NCI-H187 (cell line): Measurements from ENCODE around the gene IGFBP6.

Experiments used
- DNase-seq, 2 experiments: peaks; one replicate each; lab custom pipeline; 2025; lab: John Stamatoyannopoulos, UW

IGFBP6 gene

DNA sequence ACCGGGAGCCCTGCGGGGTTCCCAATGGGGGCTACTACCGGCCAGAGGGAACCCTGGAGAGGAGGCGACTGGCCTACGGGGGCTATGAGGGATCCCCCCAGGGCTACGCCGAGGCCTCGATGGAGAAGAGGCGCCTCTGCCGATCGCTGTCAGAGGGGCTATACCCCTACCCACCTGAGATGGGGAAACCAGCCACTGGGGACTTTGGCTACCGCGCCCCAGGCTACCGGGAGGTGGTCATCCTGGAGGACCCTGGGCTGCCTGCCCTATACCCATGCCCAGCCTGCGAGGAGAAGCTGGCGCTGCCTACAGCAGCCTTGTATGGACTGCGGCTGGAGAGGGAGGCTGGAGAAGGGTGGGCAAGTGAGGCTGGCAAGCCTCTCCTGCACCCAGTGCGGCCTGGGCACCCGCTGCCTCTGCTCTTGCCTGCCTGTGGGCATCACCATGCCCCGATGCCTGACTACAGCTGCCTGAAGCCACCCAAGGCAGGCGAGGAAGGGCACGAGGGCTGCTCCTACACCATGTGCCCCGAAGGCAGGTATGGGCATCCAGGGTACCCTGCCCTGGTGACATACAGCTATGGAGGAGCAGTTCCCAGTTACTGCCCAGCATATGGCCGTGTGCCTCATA lies 37.9 kb upstream of the IGFBP6 start:
- DNase-seq: no peak

DNA sequence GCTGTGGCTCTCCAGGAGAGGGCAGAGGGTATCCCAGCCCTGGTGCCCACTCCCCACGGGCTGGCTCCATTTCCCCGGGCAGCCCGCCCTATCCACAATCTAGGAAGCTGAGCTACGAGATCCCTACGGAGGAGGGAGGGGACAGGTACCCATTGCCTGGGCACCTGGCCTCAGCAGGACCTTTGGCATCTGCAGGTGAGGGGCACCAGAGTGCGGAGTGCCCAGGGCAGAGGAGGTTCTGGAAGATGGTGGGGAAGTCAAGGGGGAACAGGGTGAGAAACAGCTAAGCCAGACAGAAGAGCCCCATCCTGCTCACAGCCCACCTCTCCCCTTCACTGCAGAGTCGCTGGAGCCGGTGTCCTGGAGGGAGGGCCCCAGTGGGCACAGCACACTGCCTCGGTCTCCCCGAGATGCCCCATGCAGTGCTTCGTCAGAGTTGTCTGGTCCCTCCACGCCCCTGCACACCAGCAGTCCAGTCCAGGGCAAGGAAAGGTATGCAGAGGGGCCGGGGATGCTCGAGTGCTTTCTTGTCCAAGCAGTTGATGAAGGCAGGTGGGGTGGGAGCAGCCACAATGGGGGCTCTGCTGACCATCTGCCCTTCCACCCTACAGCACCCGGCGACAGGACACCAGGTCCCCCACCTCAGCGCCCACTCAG lies 37.3 kb upstream of the IGFBP6 start:
- DNase-seq: no peak

- DNase-seq: no peak
These were observed 36.7 kb upstream of the IGFBP6 start for GRCh38 chr12:53060721-53061276.

- DNase-seq: peak in 1 of 2 experiments; percentile 67
These were observed 36.0 kb upstream of the IGFBP6 start for GRCh38 chr12:53061404-53062010.

DNA sequence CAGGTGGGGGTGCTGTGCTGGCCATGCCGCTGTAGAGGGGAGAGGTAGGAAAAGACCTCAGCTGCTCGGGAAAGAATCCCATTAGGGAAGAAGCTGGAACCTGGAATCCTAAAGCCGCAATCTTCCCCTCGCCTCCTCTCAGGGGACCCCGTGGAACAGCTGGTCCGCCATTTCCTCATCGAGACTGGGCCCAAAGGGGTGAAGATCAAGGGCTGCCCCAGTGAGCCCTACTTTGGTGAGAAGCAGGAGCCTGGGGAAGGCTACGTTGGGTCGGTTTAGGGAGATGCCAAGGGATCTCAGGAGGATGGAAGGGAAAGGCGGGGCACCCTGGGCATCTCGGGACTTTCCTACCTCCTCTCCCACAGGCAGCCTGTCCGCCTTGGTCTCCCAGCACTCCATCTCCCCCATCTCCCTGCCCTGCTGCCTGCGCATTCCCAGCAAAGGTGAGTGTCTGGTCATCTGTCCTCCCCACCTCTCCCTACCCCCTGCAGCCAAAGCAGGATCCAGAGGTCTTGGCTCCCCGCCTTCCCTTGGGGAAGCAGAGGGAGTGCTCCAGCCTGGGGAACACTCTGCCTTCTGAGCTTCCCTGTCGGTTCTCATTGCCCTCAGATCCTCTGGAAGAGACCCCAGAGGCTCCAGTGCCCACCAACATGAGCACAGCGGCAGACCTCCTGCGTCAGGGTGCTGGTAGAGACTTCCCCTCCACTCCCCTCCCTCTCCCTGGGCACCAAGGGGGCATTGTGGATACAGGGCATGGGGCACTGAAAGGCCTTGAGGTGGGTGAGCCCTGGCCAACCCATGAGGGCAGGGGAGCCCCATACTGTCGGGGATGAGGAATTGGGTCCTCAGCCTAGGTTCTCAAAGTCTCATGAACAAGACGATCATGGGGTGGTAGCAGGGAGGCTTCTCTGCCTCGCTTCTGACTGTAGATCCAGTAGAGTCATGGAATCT lies 35.2 kb upstream of the IGFBP6 start:
- no peak for DNase-seq

DNA sequence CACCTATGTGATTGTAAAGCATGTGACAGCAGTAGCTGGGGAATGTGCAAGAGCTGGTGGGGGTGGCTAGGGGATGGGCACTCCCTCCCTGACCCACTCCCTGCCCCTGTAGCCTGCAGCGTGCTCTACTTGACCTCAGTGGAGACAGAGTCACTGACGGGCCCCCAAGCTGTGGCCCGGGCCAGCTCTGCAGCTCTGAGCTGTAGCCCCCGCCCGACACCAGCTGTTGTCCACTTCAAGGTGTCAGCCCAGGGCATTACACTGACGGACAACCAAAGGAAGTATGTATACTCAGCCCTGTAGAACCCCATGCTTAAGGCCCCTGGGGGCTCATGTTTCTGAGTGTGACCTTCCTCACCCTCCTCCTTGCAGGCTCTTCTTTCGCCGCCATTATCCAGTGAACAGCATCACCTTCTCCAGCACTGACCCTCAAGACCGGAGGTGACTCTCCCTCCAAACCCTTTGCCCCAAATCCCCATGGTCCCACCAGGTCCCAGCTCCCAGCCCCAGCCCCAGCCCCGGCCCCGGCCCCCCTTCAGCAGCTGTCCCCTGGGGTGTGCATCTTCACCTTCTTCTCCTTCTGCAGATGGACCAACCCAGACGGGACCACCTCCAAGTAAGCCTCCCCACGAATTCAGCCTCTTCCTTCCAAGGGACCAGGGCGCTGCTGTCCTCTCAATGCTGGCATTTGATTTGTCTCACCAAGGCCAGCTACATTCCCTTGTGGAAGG lies 34.3 kb upstream of the IGFBP6 start:
- DNase-seq: no peak

- DNase-seq: no peak
These were observed 33.5 kb upstream of the IGFBP6 start for GRCh38 chr12:53063708-53064612.

GRCh38 chr12:53064613-53065436 lies 32.6 kb upstream of the IGFBP6 start:
- no peak for DNase-seq

DNA sequence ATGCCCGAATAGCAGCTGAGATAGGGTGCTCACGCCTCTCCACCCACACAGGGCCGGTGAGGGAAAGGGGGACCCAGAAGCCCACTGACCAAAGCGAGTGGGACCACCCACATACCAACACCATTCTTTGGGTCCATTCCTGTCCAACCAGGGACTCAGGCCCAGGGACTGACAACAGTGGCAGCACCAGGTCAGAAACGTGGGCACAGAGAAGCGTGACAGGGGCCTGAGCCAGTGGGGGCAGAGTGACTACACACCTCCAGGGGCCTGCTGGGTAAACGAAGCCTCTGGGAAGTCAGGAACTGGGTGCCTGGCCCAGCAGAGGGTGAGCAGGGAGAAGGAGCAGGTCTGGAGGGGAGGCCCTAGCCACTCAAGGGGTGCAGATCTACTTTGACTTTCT lies 32.0 kb upstream of the IGFBP6 start:
- DNase-seq: no peak

DNA sequence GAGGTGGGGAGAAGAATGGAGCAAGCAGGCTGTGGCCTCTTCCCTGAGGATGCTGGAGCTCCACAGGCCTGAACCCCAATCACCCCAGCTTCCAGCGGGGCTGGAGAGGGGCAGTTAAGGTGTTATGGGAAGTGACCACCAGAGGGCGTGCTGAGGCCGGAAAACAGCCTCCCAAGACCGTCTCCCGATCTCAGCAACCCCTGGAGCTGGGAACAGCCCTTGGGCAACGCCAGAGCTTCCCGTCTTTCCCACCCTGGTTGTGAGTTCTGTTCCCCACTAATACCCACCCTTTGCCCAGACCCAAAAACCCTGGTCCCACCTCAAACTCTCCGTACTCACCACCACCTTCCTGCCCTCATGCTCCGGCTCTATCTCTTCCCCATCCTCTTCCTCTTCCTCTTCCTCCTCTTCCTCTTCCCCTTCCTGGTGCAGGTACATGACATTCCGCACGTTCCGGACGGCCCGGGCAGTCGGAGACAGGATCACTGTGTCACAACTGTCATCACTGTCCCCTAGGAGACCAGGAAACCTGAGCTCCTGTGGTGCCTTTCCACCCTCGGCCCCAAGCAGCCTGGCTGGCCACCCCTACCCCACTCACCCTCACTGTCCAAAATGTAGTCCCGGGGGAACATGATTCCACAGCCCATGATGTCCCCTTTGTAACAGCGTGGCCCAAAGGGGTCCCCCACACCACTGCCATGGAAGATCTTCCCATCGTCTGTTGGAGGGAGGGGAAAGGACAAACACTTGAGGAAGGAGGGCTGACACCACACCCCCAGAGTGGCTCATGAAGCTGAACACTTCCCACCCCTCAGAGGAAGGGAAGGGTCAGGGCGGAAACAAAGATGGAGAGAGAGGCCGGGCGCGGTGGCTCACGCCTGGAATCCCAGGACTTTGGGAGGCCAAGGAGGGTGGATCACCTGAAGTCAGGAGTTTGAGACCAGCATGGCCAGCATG lies 31.2 kb upstream of the IGFBP6 start:
- peak; percentile 38 to 66 for DNase-seq

DNA sequence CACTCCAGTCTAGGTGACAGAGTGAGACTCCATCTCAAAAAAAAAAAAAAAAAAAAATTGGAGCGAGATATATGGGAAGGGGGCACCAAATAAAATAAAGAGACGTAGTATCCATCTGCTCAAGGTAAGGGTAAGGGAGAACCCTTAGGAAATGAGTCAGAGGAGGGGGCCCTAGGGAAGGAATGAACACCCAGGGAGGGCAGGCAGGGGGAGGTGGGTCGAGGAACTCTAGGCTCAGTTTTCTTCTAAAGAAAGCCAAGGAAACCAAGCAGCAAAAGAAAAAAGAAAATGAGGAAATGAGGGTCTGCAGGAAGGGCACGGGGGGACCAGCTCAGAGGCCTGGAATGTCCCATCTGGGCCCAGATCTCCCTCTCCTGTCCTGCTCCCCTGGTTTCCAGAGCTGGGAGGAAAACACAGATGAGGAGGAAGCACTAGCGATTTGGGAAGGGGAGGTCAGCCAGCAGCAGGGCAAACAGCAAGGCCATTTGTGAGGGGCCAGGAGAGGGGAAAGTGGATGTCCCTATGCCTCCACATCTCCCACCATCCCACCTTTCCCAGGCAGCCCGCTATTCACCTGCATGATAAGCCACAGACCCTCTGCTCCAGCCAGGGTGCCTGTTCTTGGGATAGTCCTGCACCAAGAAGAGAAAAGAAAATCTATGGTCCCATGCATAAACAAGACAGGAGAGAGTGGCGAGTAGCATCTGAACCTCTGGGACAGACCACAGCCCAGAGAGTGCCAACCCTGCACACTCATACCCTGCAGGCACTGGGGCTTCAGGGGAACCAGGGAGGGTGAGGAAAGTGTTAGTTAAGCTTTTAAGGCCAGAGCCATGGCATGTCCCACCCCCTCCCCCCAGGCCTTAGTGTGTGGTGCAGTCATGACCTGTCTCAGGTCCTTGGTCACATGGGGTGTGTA lies 30.1 kb upstream of the IGFBP6 start:
- no peak for DNase-seq

DNA sequence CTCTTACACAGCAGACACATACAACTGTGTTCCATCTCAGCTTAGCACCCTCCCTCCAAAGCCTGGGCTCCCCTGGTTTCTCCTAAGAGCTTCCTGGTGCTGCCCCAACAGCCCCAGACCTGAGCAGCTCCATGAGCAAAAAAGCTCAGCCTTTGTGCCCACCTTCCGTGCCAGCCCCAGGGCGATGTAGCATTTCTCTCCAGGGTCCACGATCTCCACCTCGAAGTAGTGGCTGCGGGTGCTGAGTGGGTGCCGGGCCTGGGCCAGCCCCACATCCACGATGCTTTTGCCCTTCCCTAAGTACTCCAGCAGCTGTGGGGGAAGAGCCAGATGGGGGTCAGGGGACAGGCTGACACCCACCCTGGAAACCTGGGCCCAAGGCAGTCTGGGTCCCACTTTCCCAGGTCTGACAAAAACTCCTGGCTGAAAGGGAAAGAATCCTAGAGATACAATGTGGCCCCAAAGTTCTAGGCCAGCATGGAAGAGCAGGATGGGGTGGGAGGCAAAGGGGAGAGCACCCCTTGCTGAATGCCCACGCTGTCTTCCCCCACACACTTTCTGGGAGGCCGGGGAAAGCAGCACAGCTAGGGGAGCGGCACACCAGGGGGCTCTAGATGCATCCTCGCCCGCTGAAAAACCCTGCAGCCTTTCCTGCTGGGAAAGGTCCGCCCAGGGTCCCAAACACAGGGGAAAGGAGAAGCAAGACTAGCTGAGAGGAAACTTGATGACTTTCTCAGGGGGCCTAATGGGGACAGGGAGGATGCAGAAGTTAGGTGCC lies 29.3 kb upstream of the IGFBP6 start:
- no peak for DNase-seq

DNA sequence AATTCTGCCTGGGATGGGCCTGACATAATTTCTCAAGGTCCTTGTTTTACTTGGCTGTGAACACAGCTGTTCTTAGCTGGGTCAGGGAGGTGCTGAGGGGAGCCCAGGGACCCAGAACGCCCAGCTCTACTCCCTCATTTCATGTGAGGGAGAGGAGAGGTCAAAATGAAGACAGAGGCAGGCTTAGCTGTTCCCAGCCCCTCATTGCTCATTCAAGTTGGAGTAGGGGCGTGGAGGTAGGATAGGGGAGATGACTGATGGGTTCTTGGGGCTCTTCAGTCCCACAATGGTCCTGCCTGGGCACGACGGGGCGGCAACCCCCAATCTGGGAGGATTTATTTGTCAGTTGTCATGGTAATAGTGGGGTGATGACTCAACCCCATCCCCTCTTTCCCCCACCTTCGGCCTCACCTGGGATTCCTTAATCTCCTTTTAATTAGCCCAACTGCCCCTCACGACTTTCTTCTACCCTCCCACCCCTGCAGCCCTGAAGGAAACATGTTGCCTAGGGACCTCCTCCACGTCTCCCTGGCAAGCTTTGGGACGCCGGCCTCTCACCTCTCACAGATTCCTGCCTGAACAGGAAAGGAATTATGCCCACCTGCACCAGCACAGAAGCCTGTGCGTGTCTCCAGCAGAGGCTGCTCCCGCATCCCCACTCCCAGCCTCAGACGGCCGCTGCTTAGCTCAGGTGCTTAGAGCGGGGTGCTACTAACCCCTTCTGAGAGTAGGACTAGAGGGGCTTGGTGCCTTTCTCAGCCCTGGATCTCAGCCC lies 28.5 kb upstream of the IGFBP6 start:
- no peak for DNase-seq

DNA sequence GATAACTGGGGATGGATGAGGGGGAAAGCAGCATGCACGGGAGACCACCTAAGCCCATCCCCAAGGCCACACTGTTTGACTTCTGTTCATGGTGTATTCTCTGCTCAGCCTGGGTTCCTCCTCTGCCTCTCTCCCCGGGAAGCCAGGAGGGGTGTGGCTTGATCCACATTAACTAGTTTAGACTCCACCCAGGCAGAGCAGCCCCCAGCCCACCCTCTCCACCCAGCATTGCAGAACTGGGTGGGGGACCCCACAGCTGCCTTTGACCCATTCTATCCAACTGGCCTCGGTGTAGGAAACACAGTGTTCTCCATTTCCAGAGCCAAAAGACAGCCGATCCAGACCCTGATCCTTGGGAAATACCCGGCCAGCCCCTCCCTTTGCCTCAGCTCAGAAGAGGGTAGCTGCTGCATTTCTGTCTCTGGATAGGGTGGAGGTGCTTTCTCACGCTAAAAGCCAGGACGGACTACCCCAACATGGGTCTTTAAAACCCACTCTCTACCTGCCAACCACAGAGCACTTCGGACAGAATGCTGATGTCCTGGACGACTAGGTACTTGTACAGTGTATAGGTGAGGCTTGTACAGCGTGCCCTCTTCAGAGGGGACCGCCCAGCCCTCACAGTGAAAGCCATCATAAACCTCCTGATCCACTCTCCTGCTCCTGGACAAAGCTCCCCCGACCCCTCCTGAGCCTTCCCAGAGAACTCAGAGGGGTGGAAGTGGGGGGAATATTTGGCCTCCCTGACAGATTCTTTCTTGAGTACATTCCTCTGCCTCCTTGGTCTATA lies 27.7 kb upstream of the IGFBP6 start:
- DNase-seq: no peak
